ENCODE data around the gene CYP11A1. TPM values are rescaled to one million over a fixed set of nuclear protein-coding genes. Genes with fewer than 3 reads are reported as not detected.

The CYP11A1 gene
- total RNA-seq, 1 donor from 2014 or later, result not detected

GRCh38 chr15:74387621-74388362 is 20.3 kb upstream of the CYP11A1 start:
- Histone ChIP-seq H3K36me3 (ENCODE audit: control insufficient read depth, insufficient read depth, low read length) (no peaks in the 10 kb centered on the region), H3K4me3 (ENCODE audit: low read depth, low read length) (no peak overlapping the region), H3K27me3 (ENCODE audit: control insufficient read depth, insufficient read depth, low read length) (no peaks in the 10 kb centered on the region)
- FAIRE-seq, result no peak
- DNase-seq (ENCODE audit: low read depth), result no peak
- TF ChIP-seq, protein P1, sequence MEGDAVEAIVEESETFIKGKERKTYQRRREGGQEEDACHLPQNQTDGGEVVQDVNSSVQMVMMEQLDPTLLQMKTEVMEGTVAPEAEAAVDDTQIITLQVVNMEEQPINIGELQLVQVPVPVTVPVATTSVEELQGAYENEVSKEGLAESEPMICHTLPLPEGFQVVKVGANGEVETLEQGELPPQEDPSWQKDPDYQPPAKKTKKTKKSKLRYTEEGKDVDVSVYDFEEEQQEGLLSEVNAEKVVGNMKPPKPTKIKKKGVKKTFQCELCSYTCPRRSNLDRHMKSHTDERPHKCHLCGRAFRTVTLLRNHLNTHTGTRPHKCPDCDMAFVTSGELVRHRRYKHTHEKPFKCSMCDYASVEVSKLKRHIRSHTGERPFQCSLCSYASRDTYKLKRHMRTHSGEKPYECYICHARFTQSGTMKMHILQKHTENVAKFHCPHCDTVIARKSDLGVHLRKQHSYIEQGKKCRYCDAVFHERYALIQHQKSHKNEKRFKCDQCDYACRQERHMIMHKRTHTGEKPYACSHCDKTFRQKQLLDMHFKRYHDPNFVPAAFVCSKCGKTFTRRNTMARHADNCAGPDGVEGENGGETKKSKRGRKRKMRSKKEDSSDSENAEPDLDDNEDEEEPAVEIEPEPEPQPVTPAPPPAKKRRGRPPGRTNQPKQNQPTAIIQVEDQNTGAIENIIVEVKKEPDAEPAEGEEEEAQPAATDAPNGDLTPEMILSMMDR (IDR thresholded peaks at IDR 0.05; ENCODE audit: insufficient read depth, low read length, severe bottlenecking), result no peak

GRCh38 chr15:74387141-74387541 is 19.7 kb upstream of the CYP11A1 start:
- FAIRE-seq (no peak), DNase-seq (ENCODE audit: low read depth) (no peak)
- TF ChIP-seq, protein P1 (IDR thresholded peaks at IDR 0.05; ENCODE audit: insufficient read depth, low read length, severe bottlenecking), result no peak
- Histone ChIP-seq H3K27me3 (ENCODE audit: control insufficient read depth, insufficient read depth, low read length) (no peaks in the 10 kb centered on the region), H3K36me3 (ENCODE audit: control insufficient read depth, insufficient read depth, low read length) (no peaks in the 10 kb centered on the region), H3K4me3 (ENCODE audit: low read depth, low read length) (no peak overlapping the region)

GRCh38 chr15:74386496-74387140 is 19.2 kb upstream of the CYP11A1 start:
- DNase-seq (ENCODE audit: low read depth) (no peak), FAIRE-seq (no peak)
- TF ChIP-seq, protein P1 (IDR thresholded peaks at IDR 0.05; ENCODE audit: insufficient read depth, low read length, severe bottlenecking), result no peak
- Histone ChIP-seq H3K36me3 (ENCODE audit: control insufficient read depth, insufficient read depth, low read length) (no peaks in the 10 kb centered on the region), H3K27me3 (ENCODE audit: control insufficient read depth, insufficient read depth, low read length) (no peaks in the 10 kb centered on the region), H3K4me3 (ENCODE audit: low read depth, low read length) (no peak overlapping the region)

GRCh38 chr15:74385733-74386132 is 18.3 kb upstream of the CYP11A1 start:
- no peaks in the 10 kb centered on the region for H3K27me3 ChIP-seq (ENCODE audit: control insufficient read depth, insufficient read depth, low read length)
- TF ChIP-seq, protein P1 (IDR thresholded peaks at IDR 0.05; ENCODE audit: insufficient read depth, low read length, severe bottlenecking), result no peak
- FAIRE-seq (no peak), DNase-seq (ENCODE audit: low read depth) (no peak)
- no peaks in the 10 kb centered on the region for H3K36me3 ChIP-seq (ENCODE audit: control insufficient read depth, insufficient read depth, low read length)
- H3K4me3 ChIP-seq (ENCODE audit: low read depth, low read length), result no peak overlapping the region

- H3K36me3 ChIP-seq (ENCODE audit: control insufficient read depth, insufficient read depth, low read length), result no peaks in the 10 kb centered on the region
- no peaks in the 10 kb centered on the region for H3K27me3 ChIP-seq (ENCODE audit: control insufficient read depth, insufficient read depth, low read length)
- no peak overlapping the region for H3K4me3 ChIP-seq (ENCODE audit: low read depth, low read length)
- TF ChIP-seq, protein P1 (IDR thresholded peaks at IDR 0.05; ENCODE audit: insufficient read depth, low read length, severe bottlenecking), result no peak
- FAIRE-seq (peak; percentile 92), DNase-seq (ENCODE audit: low read depth) (peak; percentile 98)
Measured at GRCh38 chr15:74384881-74385643, 17.6 kb upstream of the CYP11A1 start.
